GM19455 (cell line): ENCODE measurements around the gene WFDC2.
"Not testable (repeated sequence)": the region's sequence is repeated elsewhere in the genome, so short reads cannot be mapped to it uniquely, and the experiment has no call there.

ENCODE experiments used
- ATAC-seq: cut with Tn5 transposase; IDR thresholded peaks from one replicate; pipeline ENCODE4 v1.9.1; 2021; ENCODE audit not compliant: unreplicated experiment

Gene WFDC2

GRCh38 chr20:45450097-45450818, 19.3 kb upstream of the WFDC2 start:
- no peak for ATAC-seq

DNA sequence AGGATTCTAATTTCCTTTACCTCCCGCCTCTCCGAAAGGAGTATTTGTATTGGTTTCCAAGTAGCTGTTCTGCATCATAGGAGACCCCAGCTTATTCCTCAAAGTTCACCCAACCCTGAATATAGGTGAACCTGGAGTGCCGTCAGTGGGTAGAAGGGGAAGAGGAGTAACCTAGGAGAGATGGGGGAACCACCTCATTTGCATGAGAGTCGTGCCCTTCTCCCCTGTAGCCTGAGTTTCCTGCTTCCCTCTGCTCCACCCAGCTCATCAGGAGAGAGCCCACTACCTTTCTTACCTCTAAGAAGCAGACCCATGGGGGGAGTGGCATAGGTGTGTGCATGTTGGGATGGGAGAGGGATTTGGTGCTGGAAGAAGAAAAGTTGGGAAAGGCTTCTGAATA, 17.3 kb upstream of the WFDC2 start:
- no peak for ATAC-seq

DNA sequence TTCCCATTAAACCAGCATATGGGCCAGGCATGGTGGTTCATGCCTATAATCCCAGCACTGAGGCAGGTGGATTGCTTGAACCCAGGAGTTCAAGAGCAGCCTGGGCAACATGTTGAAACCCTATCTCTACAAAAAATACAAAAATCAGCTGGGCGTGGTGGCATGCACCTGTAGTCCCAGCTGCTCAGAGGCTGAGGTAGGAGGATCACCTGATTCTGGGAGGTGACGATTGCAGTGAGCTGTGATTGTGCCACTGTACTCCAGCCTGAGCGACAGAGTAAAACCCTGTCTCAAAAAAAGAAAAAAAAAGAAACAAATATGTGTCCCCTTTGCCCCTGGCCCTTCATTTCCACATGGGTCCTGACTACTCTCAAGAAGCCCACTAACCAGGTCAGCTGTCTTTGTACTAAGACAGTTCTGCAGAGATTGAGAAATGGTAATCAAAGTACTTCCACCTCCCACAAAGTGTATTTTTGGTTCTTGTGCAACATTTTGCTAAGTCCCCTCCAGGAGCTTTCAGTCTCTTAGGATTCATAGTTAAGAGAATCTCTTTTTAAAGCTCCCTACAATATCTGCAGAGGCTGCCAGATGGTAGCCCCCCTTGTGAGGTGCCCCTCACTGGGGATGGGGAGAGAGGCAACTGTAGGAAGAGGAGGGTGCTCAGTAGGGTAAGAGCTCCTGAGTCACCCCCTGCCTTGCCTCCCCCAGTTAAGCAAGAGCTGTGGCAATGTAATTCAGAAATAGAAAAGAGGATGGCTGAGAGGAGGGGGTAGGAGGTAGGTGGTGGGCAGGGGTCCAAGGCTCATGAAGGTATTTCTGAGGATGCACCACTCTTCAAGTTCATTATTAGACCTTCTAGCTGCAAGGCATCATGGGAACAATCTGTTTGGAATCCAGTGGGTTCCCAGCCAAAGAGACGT, 16.5 kb upstream of the WFDC2 start:
- no peak for ATAC-seq

GRCh38 chr20:45456632-45457031, 12.9 kb upstream of the WFDC2 start:
- ATAC-seq = no peak

DNA sequence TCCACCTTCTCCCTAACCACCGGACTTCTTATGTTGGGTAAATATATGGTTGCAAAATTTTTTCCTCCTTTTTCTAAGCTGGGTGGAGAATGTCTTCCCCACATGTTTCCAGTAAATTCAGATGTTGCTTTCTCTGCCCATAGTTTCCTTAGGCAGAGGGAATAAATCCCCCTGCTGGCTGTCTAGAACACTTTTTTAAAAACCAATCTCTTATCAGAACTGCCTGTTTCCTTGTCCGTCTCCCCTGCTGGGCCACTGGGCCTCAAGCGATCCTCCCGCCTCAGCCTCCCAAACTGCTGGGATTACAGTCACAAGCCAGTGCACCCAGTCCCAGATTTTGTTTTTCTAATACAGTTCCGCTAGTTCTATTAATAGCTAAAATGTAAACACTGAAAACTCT, 9.9 kb upstream of the WFDC2 start:
- no peak for ATAC-seq

DNA sequence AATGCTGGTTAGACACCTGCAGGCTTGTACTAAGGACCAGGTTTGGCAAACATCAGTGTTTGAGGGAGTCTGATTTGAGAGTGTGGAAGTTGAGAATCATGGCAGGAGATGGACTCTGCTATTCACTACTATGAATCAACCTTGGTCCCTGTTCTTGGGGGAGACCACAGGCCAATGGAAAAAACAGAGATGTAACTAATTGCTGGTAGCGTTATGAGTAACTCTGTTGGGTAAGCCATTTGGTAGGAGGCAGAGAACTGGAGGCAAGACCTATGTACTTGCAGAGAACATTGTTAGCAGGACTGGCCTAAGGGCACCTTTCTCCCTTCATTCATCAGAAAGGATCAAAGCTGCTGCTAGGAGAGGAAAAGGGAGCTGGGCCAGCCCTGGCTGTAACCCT, 8.3 kb upstream of the WFDC2 start:
- no peak for ATAC-seq

DNA sequence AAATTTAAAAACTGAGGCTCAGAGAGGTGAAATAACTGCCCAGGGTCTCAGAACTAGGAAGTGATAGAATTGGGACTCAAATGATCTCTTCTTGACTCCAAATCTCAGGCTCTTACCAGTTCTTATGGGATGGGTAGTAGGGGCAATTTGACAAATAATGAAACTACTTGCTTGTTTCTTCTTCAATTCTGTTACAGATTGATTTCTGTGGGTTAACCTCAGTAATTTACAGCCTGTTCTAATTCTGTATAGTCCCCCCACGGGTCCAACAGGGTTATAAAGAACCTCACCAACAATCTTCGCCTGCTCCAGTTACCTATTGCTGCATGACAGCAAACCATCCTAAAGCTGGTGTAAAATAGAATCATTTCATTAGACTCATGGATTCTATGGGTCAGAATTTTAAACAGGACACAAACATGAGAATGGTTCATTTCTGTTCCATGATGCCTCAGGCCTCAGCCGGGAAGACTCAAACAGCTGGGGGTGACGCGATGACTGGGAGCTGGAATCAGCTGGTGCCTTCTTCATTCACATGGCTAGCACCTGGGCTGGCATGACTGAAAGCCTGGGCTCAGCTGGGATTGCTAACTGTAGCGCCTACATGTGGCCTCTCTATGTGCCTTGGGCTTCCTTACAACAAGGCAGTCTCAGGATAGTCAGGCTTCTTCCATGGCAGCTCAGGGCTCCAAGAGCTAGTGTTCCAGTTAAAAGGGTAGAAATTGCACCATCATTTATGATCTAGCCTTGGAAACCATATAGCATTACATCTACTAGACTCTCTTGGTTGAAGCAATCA, 6.6 kb upstream of the WFDC2 start:
- no peak for ATAC-seq

GRCh38 chr20:45463709-45464108, 5.8 kb upstream of the WFDC2 start:
- ATAC-seq = no peak

- no peak for ATAC-seq
Observed at GRCh38 chr20:45465491-45466266, 3.9 kb upstream of the WFDC2 start.

DNA sequence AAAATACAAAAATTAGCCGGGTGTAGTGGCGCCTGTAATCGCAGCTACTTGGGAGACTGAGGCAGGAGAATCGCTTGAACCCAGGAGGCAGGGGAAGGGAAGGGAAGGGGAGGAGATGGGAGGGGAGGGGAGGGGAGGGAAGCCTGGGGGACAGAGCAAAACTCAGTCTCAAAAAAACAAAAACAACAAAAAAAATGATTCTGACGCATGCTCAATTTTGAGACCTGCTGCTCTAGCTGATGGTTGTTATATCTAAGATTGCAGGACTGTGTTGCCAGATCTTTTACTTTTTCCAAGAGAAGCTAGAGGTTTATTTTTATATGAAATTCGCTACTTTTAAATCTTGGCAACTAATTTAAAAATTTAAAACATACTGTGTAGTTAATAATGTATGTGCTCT, 2.4 kb upstream of the WFDC2 start:
- ATAC-seq = no peak

DNA sequence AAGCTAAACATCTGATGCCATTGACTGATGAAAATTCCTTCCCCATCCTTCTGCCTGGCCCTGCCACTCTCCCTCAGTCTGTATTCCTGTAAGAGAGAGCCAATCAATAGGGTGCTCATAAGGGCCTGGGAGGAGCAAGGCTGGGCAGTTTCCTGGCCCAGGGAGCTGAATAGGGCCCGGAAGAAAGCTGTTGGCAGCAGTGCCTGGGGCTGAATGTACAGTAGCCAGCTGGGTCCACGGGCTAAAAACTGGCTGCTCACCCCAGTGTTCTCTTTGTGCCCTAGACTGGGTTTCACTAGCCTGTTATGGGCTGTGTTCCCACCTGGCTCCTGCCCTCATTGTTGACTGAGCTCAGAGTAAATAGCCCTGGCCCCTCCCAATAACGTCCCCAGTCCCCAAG, 1.7 kb upstream of the WFDC2 start:
- no peak for ATAC-seq

- ATAC-seq = no peak
Observed at GRCh38 chr20:45470262-45470931, 844 bp downstream of the WFDC2 start.

- no peak for ATAC-seq
Observed at GRCh38 chr20:45470937-45471336, 1.4 kb downstream of the WFDC2 start.

GRCh38 chr20:45472286-45472685, 2.7 kb downstream of the WFDC2 start:
- not testable (repeated sequence) for ATAC-seq

DNA sequence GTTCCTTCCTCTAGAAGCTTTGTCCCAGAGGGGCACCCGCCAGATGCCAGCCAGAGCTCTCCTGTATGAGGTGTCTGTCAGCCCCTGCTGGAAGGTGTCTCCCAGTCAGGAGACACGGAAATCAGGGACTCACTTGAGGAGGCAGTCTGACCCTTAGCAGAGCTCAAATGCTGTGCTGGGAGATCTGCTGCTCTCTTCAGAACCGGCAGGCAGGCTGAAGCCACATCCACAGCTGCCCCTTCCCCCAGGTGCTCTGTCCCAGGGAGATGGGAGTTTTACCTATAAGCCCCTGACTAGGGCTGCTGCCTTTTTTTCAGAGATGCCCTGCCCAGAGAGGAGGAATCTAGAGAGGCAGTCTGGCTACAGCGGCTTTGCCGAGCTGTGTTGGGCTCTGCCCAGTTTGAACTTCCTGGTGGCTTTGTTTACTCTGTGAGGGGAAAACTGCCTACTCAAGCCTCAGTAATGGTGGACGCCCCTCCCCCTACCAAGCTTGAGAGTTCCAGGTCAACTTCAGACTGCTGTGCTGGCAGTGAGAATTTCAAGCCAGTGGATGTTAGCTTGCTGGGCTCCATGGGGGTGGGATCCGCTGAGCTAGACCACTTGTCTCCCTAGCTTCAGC, 8.1 kb downstream of the WFDC2 start:
- not testable (repeated sequence) for ATAC-seq

DNA sequence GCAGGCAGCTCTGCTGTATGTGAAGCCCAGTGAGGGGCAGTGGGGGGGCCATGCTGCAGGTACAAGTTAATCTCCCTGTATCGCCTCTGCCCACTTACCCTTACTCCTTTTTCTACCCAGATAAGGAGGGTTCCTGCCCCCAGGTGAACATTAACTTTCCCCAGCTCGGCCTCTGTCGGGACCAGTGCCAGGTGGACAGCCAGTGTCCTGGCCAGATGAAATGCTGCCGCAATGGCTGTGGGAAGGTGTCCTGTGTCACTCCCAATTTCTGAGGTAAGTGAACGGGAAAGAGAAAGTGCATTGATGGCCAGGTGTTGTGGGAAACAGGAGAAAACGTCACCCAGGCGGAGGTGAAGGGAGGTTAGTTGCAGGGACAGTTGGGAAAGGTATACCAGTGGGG, 10.3 kb downstream of the WFDC2 start:
- ATAC-seq = no peak

- no peak for ATAC-seq
Observed at GRCh38 chr20:45484676-45485075, 15.1 kb downstream of the WFDC2 start.

DNA sequence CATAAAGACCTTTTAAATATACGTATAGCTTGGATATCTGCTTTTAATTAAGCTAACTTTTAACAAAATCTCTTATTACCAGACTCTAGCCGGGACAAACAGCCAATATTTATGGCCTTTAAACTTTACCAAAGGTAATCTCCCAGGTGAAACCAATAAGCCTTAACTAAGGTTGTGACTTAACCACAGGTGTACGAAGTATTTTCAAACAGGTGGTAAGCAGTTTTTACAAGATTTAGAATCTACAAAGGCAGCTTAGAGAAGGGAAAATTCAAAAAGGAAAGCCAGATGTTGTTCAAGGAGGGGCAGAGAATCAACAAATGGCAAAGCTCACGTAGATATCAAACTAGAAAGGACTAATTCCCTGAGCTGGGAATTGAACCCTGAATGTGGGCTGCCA, 15.8 kb downstream of the WFDC2 start:
- no peak for ATAC-seq

- no peak for ATAC-seq
Observed at GRCh38 chr20:45487231-45487635, 17.7 kb downstream of the WFDC2 start.

GRCh38 chr20:45489083-45489531, 19.6 kb downstream of the WFDC2 start:
- ATAC-seq = no peak
